WTC11 (cell line): ENCODE results near the gene PIGP.

Experiments
- ATF3 ChIP-seq: sonication (generic); formaldehyde crosslinking; conservative IDR thresholded peaks from 2 replicates; pipeline ENCODE4 v1.8.1; 2022; ENCODE audit warnings: mild to moderate bottlenecking, missing genetic modification reagents
- CTCF ChIP-seq: fragments of 200-600 bp; IDR thresholded peaks from 2 replicates; pipeline ENCODE4 v1.8.0; 2022; ENCODE audit warnings: antibody characterized with exemption
- E2F1 ChIP-seq: sonication (generic); formaldehyde crosslinking; IDR thresholded peaks from 2 replicates; pipeline ENCODE4 v1.8.0; 2022; ENCODE audit warnings: mild to moderate bottlenecking, missing genetic modification reagents
- MLX ChIP-seq: sonication (generic); formaldehyde crosslinking; IDR thresholded peaks from 2 replicates; pipeline ENCODE4 v1.8.1; 2023; ENCODE audit warnings: mild to moderate bottlenecking, missing genetic modification reagents, moderate library complexity
- TEAD1 ChIP-seq: sonication (generic); formaldehyde crosslinking; IDR thresholded peaks from 2 replicates; pipeline ENCODE4 v1.8.0; 2022; ENCODE audit warnings: mild to moderate bottlenecking, missing genetic modification reagents
- TEAD4 ChIP-seq: sonication (generic); formaldehyde crosslinking; IDR thresholded peaks from 2 replicates; pipeline ENCODE4 v1.8.0; 2022; ENCODE audit warnings: mild to moderate bottlenecking, missing genetic modification reagents
- TP53 ChIP-seq: sonication (generic); formaldehyde crosslinking; IDR thresholded peaks from 2 replicates; pipeline ENCODE4 v1.8.1; 2023; ENCODE audit warnings: mild to moderate bottlenecking, missing genetic modification reagents
- USF1 ChIP-seq: sonication (generic); formaldehyde crosslinking; IDR thresholded peaks from 2 replicates; pipeline ENCODE4 v1.8.0; 2022; ENCODE audit warnings: mild to moderate bottlenecking, missing genetic modification reagents
- USF2 ChIP-seq: sonication (generic); formaldehyde crosslinking; IDR thresholded peaks from 2 replicates; pipeline ENCODE4 v1.8.1; 2023; ENCODE audit warnings: mild to moderate bottlenecking, missing genetic modification reagents, moderate library complexity

GRCh38 chr21:37077403-37077802 is 4.5 kb upstream of the PIGP start:
- TF ChIP-seq MLX (CRISPR knock-in tag) (no peak), USF2 (CRISPR knock-in tag) (no peak), USF1 (CRISPR knock-in tag) (no peak), TEAD4 (CRISPR knock-in tag) (no peak), ATF3 (CRISPR knock-in tag) (no peak), TEAD1 (CRISPR knock-in tag) (no peak), CTCF (no peak), TP53 (CRISPR knock-in tag) (no peak), E2F1 (CRISPR knock-in tag) (no peak)
